ENCODE results near the gene PRKAG2.

Gene PRKAG2

DNA sequence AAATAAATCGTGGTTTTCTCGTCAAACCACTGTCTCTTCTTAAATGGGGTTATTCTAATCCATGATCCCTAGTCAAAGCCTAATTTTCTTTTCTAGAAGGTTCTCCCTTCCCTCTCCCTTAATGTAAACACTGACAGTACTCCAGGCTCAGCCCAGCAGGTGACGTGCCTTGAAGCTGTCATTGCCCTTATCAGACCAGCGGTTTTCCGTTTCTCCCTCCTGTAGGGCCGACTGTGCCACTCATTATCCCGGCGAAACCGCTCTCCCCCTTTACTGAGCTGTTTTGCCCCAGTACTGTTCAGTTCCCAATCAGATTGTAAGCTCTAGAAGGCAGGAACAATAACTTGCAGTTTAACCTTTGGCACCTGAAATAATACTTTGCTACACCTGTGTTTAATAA, 203.7 kb downstream of the PRKAG2 start:
- DNase-seq (ENCODE audit: extremely low read depth, insufficient read length), result no peak
- no peaks in the 10 kb centered on the region for H3K36me3 ChIP-seq (ENCODE audit: control insufficient read depth, insufficient read depth, low read length)
- H3K4me3 ChIP-seq (replicated peaks; ENCODE audit: low read depth, low read length), result no peak overlapping the region
- 0 out of 2 replicates have a peak, but pooled peaks cover 1% of the 10 kb centered on the region for H3K27me3 ChIP-seq (replicated peaks; ENCODE audit: control insufficient read depth, insufficient read depth, low read length)
- TF ChIP-seq, protein P1, sequence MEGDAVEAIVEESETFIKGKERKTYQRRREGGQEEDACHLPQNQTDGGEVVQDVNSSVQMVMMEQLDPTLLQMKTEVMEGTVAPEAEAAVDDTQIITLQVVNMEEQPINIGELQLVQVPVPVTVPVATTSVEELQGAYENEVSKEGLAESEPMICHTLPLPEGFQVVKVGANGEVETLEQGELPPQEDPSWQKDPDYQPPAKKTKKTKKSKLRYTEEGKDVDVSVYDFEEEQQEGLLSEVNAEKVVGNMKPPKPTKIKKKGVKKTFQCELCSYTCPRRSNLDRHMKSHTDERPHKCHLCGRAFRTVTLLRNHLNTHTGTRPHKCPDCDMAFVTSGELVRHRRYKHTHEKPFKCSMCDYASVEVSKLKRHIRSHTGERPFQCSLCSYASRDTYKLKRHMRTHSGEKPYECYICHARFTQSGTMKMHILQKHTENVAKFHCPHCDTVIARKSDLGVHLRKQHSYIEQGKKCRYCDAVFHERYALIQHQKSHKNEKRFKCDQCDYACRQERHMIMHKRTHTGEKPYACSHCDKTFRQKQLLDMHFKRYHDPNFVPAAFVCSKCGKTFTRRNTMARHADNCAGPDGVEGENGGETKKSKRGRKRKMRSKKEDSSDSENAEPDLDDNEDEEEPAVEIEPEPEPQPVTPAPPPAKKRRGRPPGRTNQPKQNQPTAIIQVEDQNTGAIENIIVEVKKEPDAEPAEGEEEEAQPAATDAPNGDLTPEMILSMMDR (IDR thresholded peaks at IDR 0.05; ENCODE audit: insufficient read depth, low read length, poor library complexity, severe bottlenecking), result no peak

DNA sequence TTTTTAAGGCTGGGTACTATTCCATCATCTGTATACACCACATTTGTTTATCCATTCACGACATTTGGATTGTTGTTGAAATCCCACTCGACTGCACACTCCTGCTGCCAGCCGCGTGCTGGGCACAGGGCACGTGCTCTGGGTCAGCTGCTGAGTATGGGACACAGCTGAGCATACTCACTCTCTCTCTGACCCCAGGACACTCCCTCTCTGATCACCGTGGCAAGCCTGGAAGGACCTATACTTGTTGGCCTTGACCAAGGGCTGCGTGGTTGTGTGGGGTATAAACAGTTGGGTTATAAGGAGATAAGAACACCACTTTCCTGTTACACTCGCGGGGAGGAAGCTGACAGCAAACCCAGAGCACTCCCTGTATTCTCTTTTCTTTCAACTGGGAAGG, 204.2 kb downstream of the PRKAG2 start:
- TF ChIP-seq, protein P1 (IDR thresholded peaks at IDR 0.05; ENCODE audit: insufficient read depth, low read length, poor library complexity, severe bottlenecking), result no peak
- no peak for DNase-seq (ENCODE audit: extremely low read depth, insufficient read length)
- Histone ChIP-seq H3K27me3 (replicated peaks; ENCODE audit: control insufficient read depth, insufficient read depth, low read length) (0 out of 2 replicates have a peak, but pooled peaks cover 1% of the 10 kb centered on the region), H3K4me3 (replicated peaks; ENCODE audit: low read depth, low read length) (no peak overlapping the region), H3K36me3 (ENCODE audit: control insufficient read depth, insufficient read depth, low read length) (no peaks in the 10 kb centered on the region)

DNA sequence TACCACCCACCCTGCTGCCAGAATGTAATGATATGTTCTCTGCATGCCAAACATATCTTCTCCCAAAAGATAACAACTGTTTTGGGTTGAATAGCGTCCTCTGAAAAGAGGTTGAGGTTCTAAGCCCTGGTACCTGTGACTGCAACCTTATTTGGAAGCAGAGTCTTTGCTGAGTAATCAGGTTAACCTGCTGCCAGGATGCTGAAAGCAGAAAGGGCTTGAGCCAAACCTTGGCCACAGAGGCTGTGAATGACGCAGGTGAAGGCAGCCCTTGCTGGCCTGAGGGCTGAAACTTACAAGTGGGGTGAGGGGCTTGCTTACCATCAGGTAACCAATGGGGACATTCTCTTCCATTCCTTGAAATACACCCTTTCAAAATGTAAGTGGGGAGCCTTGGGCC, 205.4 kb downstream of the PRKAG2 start:
- Histone ChIP-seq H3K36me3 (ENCODE audit: control insufficient read depth, insufficient read depth, low read length) (no peaks in the 10 kb centered on the region), H3K27me3 (replicated peaks; ENCODE audit: control insufficient read depth, insufficient read depth, low read length) (0 out of 2 replicates have a peak, but pooled peaks cover 1% of the 10 kb centered on the region), H3K4me3 (replicated peaks; ENCODE audit: low read depth, low read length) (no peak overlapping the region)
- no peak for DNase-seq (ENCODE audit: extremely low read depth, insufficient read length)
- TF ChIP-seq, protein P1 (IDR thresholded peaks at IDR 0.05; ENCODE audit: insufficient read depth, low read length, poor library complexity, severe bottlenecking), result no peak

DNA sequence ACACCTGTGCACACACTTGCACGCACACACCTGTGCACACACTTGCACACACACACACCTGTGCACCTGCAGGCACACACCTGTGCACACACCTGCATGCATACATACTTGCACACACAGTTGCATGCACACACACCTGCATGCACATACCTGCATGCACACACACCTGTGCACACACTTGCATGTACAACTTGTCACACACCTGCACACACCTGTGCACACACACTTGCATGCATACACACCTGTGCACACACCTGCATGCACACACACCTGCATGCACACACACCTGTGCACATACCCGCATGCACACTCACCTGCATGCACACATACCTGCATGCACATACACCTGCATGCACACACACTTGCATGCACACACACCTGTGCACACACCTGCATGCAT, 207.2 kb downstream of the PRKAG2 start:
- Histone ChIP-seq H3K36me3 (ENCODE audit: control insufficient read depth, insufficient read depth, low read length) (no peaks in the 10 kb centered on the region), H3K27me3 (replicated peaks; ENCODE audit: control insufficient read depth, insufficient read depth, low read length) (0 out of 2 replicates have a peak, but pooled peaks cover 1% of the 10 kb centered on the region), H3K4me3 (replicated peaks; ENCODE audit: low read depth, low read length) (no peak overlapping the region)
- no peak for DNase-seq (ENCODE audit: extremely low read depth, insufficient read length)
- TF ChIP-seq, protein P1 (IDR thresholded peaks at IDR 0.05; ENCODE audit: insufficient read depth, low read length, poor library complexity, severe bottlenecking), result no peak

DNA sequence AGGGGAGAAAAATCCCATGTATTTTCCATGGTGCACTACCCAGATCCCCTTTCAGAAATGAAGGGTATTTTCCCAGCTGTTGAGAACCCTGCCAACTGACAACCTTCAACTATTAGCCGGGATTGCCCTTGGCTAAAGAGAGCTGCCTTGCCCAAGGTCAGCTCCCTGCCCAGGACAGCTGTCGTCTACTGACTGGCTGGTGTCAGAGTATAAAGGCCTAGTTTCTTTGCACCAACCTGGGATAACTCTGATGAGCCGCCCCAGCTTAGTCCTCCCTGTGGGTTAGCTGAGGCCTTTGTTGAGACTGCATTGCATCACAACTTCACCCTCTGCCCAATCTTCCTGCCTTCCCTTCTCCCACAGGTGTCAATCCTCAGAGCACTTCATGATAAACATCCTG, 210.0 kb downstream of the PRKAG2 start:
- no peak for DNase-seq (ENCODE audit: extremely low read depth, insufficient read length)
- Histone ChIP-seq H3K4me3 (replicated peaks; ENCODE audit: low read depth, low read length) (no peak overlapping the region), H3K27me3 (replicated peaks; ENCODE audit: control insufficient read depth, insufficient read depth, low read length) (no peaks in the 10 kb centered on the region), H3K36me3 (ENCODE audit: control insufficient read depth, insufficient read depth, low read length) (no peaks in the 10 kb centered on the region)
- TF ChIP-seq, protein P1 (IDR thresholded peaks at IDR 0.05; ENCODE audit: insufficient read depth, low read length, poor library complexity, severe bottlenecking), result no peak

DNA sequence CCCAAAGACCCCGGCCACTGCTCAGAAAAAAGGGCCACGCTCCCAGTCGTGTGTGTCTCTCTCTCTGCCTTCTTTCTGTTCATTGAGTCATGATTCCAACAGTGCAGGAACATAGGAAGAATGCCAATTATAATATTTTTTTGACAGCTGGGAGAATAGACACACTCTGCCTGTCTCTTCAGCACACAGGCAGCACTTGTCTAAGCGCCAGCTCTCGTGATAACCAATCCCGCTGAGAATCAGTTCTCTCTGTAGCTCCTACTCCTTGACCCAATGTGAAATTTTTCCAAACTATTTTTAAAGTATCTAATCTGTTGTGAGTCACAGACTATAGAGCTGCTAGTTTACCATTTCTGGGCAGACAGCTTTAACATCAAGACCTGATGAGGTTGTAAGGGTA, 211.5 kb downstream of the PRKAG2 start:
- Histone ChIP-seq H3K4me3 (replicated peaks; ENCODE audit: low read depth, low read length) (no peak overlapping the region), H3K36me3 (ENCODE audit: control insufficient read depth, insufficient read depth, low read length) (no peaks in the 10 kb centered on the region), H3K27me3 (replicated peaks; ENCODE audit: control insufficient read depth, insufficient read depth, low read length) (no peaks in the 10 kb centered on the region)
- TF ChIP-seq, protein P1 (IDR thresholded peaks at IDR 0.05; ENCODE audit: insufficient read depth, low read length, poor library complexity, severe bottlenecking), result no peak
- DNase-seq (ENCODE audit: extremely low read depth, insufficient read length), result no peak
